Sigmoid colon (tissue), 3 donors: ENCODE data around the gene WDFY2.

ENCODE experiments used
- POLR2A ChIP-seq, 2 donors: fragments of 450-650 bp; IDR thresholded peaks; one replicate each; pipeline ENCODE4 v1.6.1; 2016; ENCODE audit warnings: antibody characterized with exemption in 2 of 2, mild to moderate bottlenecking in 2 of 2, moderate library complexity in 2 of 2
- TF ChIP-seq, protein P1 (sequence below), 4 experiments: fragments of 450-650 bp in 3 of 4; fragments of 200-600 bp in 1 of 4; IDR thresholded peaks; one replicate each; pipeline ENCODE4 v1.5.1; 2016 to 2019; ENCODE audit warnings: antibody characterized with exemption in 4 of 4, mild to moderate bottlenecking in 3 of 4, moderate library complexity in 2 of 4

DNA sequence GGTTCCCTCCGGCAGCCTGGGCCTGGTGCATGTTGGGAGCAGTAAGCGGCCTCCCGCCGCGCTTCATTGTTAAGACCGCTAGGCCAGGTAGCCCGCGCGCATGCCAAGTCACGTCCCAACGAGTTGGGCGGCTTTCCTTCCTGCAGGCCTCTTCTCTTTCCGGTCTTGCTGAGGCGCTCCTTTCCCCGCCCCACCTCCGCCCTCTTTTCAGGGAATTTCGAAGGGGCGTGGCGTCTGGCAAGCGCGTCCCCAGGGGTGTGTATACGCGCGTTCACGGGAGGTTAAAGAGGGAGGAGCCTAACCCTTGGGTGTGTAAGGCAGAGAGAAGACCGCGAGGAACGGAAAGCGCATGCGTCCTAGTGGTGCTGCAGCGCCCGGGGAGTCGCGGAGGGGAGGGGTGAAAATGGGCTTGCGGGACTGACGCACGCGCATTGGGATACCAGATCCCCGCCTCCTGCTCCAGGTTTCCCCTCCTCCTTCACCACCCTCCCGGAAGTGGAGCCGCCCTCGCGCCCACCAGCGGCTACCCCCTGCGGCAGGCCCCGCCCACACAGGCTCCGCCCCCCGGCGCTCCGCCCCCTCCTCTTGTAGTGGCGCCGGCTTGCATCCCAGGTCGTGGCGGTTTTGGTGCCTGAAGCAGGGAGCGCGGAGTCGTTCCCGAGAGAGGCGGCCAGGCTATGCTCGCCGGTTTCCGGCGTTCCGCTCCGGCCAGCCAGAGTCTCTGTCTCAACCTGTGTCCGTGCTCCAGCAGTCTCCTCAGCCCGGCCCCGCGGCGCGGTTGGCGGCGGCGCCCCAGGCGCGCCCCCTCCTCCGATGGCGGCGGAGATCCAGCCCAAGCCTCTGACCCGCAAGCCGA lies at the start of gene WDFY2:
- TF ChIP-seq, protein P1, sequence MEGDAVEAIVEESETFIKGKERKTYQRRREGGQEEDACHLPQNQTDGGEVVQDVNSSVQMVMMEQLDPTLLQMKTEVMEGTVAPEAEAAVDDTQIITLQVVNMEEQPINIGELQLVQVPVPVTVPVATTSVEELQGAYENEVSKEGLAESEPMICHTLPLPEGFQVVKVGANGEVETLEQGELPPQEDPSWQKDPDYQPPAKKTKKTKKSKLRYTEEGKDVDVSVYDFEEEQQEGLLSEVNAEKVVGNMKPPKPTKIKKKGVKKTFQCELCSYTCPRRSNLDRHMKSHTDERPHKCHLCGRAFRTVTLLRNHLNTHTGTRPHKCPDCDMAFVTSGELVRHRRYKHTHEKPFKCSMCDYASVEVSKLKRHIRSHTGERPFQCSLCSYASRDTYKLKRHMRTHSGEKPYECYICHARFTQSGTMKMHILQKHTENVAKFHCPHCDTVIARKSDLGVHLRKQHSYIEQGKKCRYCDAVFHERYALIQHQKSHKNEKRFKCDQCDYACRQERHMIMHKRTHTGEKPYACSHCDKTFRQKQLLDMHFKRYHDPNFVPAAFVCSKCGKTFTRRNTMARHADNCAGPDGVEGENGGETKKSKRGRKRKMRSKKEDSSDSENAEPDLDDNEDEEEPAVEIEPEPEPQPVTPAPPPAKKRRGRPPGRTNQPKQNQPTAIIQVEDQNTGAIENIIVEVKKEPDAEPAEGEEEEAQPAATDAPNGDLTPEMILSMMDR (IDR thresholded peaks at IDR 0.05), result no peak
- peak; percentile 59 to 76 for TF ChIP-seq POLR2A (IDR thresholded peaks at IDR 0.05)
